H1 (cell line): ENCODE measurements around the gene ZNF681. TPM values are rescaled to one million over a fixed set of nuclear protein-coding genes. Genes with fewer than 3 reads are reported as not detected.

Experiments
- CTCF ChIA-PET: fragments of 300-600 bp; sonication (Branson Sonifier 250); formaldehyde crosslinking; loops from one replicate; lab custom pipeline; 2021; ENCODE audit not compliant: partially characterized antibody; lab: Charles Lee
- POLR2A ChIA-PET: fragments of 300-600 bp; sonication (Branson Sonifier 250); formaldehyde crosslinking; loops from one replicate; lab custom pipeline; 2021; ENCODE audit warnings: inconsistent platforms; ENCODE audit not compliant: partially characterized antibody; lab: Charles Lee
- DNase-seq, 2 experiments: peaks; one replicate each; pipeline versions ENCODE4 v3.0.0 to v3.0.0-alpha.2; 2010 to 2022; ENCODE audit warnings: low spot score in 2 of 2, low read depth in 1 of 2, mixed read lengths in 1 of 2
- FAIRE-seq: peaks from 2 replicates; lab custom pipeline; 2011; peaks lifted over from hg19 to GRCh38; lab: Jason Lieb, UNC
- H2AFZ ChIP-seq: 2 replicates; pipeline ENCODE4 v1.8.1; 2012; ENCODE audit warnings: low read length, inconsistent platforms
- H2AK5ac ChIP-seq: 2 replicates; pipeline ENCODE4 v1.6.1; 2013; ENCODE audit warnings: low read depth, low read length
- H2BK120ac ChIP-seq: replicated peaks from 2 replicates; pipeline ENCODE3; 2013; ENCODE audit warnings: low read depth, low read length, inconsistent platforms
- H2BK12ac ChIP-seq: 2 replicates; pipeline ENCODE4 v1.6.1; 2013; ENCODE audit warnings: low read depth, low read length
- H2BK15ac ChIP-seq: 2 replicates; pipeline ENCODE4 v1.6.1; 2013; ENCODE audit warnings: low read length
- H2BK20ac ChIP-seq: 2 replicates; pipeline ENCODE4 v1.6.1; 2013; ENCODE audit warnings: low read length
- H2BK5ac ChIP-seq: 2 replicates; pipeline ENCODE4 v1.6.1; 2013; ENCODE audit warnings: low read depth, low read length
- H3K14ac ChIP-seq: 2 replicates; pipeline ENCODE4 v1.6.1; 2013; ENCODE audit warnings: inconsistent platforms; ENCODE audit not compliant: insufficient read length
- H3K18ac ChIP-seq: 2 replicates; pipeline ENCODE4 v1.6.1; 2013; ENCODE audit warnings: low read length; ENCODE audit errors: extremely low read depth
- H3K23ac ChIP-seq: 2 replicates; pipeline ENCODE4 v1.6.1; 2013; ENCODE audit warnings: inconsistent platforms; ENCODE audit not compliant: insufficient read length
- H3K23me2 ChIP-seq: 2 replicates; pipeline ENCODE4 v1.6.1; 2013; ENCODE audit warnings: low read depth, low read length
- H3K27ac ChIP-seq: 2 replicates; pipeline ENCODE4 v1.6.1; 2011; ENCODE audit warnings: low read depth, low read length, inconsistent platforms
- H3K27me3 ChIP-seq, 4 experiments: replicated peaks in 1 of 4; 1 replicate in 1 of 4; 2 replicates in 3 of 4; pipeline versions ENCODE4 v1.6.1 to v1.8.1; 2011 to 2013; ENCODE audit warnings: low read length in 3 of 4, mild to moderate bottlenecking in 3 of 4, inconsistent platforms in 2 of 4, mixed read lengths in 2 of 4, moderate library complexity in 1 of 4; ENCODE audit not compliant: control insufficient read depth in 3 of 4, insufficient read depth in 3 of 4; ENCODE audit errors: extremely low read depth in 1 of 4
- H3K36me3 ChIP-seq, 4 experiments: 2 replicates each; pipeline versions ENCODE4 v1.6.1 to v1.8.1; 2011 to 2013; ENCODE audit warnings: mild to moderate bottlenecking in 4 of 4, low read length in 3 of 4, moderate library complexity in 2 of 4, control low read depth in 1 of 4, inconsistent platforms in 1 of 4; ENCODE audit not compliant: insufficient read depth in 4 of 4, control insufficient read depth in 2 of 4
- H3K4ac ChIP-seq: replicated peaks from 2 replicates; pipeline ENCODE3; 2013; ENCODE audit warnings: low read length, low read depth, mixed read lengths, inconsistent platforms; ENCODE audit not compliant: insufficient read length
- H3K4me1 ChIP-seq, 4 experiments: replicated peaks in 1 of 4; 1 replicate in 1 of 4; 2 replicates in 3 of 4; pipeline versions ENCODE4 v1.6.1 to v1.8.1; 2011 to 2013; ENCODE audit warnings: low read length in 3 of 4, inconsistent platforms in 2 of 4, mixed read lengths in 1 of 4; ENCODE audit not compliant: insufficient read depth in 4 of 4, control insufficient read depth in 3 of 4
- H3K4me2 ChIP-seq, 2 experiments: 2 replicates each; pipeline versions ENCODE4 v1.6.1 to v1.8.1; 2011 to 2013; ENCODE audit warnings: low read depth in 2 of 2, low read length in 2 of 2, control low read depth in 1 of 2, inconsistent platforms in 1 of 2, mild to moderate bottlenecking in 1 of 2; ENCODE audit not compliant: insufficient read depth in 1 of 2
- H3K4me3 ChIP-seq, 4 experiments: fragments of 200-600, 300-600 bp in 1 of 4; sonication (generic), shearing (Covaris generic), sonication (Bioruptor Twin) in 1 of 4; 2 replicates each; pipeline versions ENCODE4 v1.5.1 to v1.8.1; 2011 to 2016; ENCODE audit warnings: low read length in 4 of 4, low read depth in 3 of 4, control low read depth in 2 of 4, inconsistent platforms in 2 of 4, mild to moderate bottlenecking in 2 of 4, mixed read lengths in 1 of 4, moderate library complexity in 1 of 4; ENCODE audit not compliant: insufficient read depth in 2 of 4; ENCODE audit errors: extremely low read depth in 1 of 4
- H3K56ac ChIP-seq: replicated peaks from 2 replicates; pipeline ENCODE3; 2013; ENCODE audit warnings: low read depth, mild to moderate bottlenecking, mixed read lengths, low read length, inconsistent platforms; ENCODE audit not compliant: insufficient read length
- H3K79me1 ChIP-seq: 2 replicates; pipeline ENCODE4 v1.6.1; 2013; ENCODE audit warnings: low read depth, low read length, control low read depth
- H3K79me2 ChIP-seq, 2 experiments: 2 replicates each; pipeline versions ENCODE4 v1.6.1 to v1.8.1; 2012 to 2013; ENCODE audit warnings: low read length in 2 of 2, mild to moderate bottlenecking in 2 of 2, inconsistent platforms in 1 of 2; ENCODE audit not compliant: insufficient read depth in 2 of 2, control insufficient read depth in 1 of 2
- H3K9ac ChIP-seq, 4 experiments: replicated peaks in 1 of 4; 1 replicate in 1 of 4; 2 replicates in 3 of 4; pipeline versions ENCODE4 v1.6.1 to v1.8.1; 2011 to 2013; ENCODE audit warnings: low read depth in 3 of 4, low read length in 3 of 4, control low read depth in 2 of 4, mild to moderate bottlenecking in 2 of 4, moderate library complexity in 2 of 4, inconsistent platforms in 1 of 4; ENCODE audit errors: extremely low read depth in 1 of 4
- H3K9me3 ChIP-seq, 2 experiments: 2 replicates each; pipeline versions ENCODE4 v1.6.1 to v1.8.1; 2012 to 2013; ENCODE audit warnings: mild to moderate bottlenecking in 2 of 2, moderate library complexity in 2 of 2, control low read depth in 1 of 2, inconsistent platforms in 1 of 2, low read depth in 1 of 2, low read length in 1 of 2, mixed read lengths in 1 of 2; ENCODE audit not compliant: insufficient read depth in 2 of 2
- H4K20me1 ChIP-seq, 2 experiments: replicated peaks in 1 of 2; 2 replicates each; pipeline versions ENCODE3 to v1.8.1; 2011 to 2013; ENCODE audit warnings: inconsistent platforms in 2 of 2, low read length in 2 of 2, mild to moderate bottlenecking in 1 of 2; ENCODE audit not compliant: insufficient read depth in 2 of 2, control insufficient read depth in 1 of 2
- H4K5ac ChIP-seq: 2 replicates; pipeline ENCODE4 v1.6.1; 2013; ENCODE audit warnings: low read length, low read depth, mixed read lengths, inconsistent platforms; ENCODE audit not compliant: insufficient read length
- H4K8ac ChIP-seq: 2 replicates; pipeline ENCODE4 v1.8.0; 2013; ENCODE audit warnings: mild to moderate bottlenecking, moderate library complexity, low read length, inconsistent platforms; ENCODE audit not compliant: insufficient read depth; ENCODE audit errors: extremely low read depth
- H4K91ac ChIP-seq: replicated peaks from 2 replicates; pipeline ENCODE3; 2013; ENCODE audit warnings: low read length, mixed read lengths, inconsistent platforms; ENCODE audit not compliant: insufficient read length
- BRCA1 ChIP-seq: IDR thresholded peaks from 2 replicates; pipeline ENCODE4 v1.6.1; 2012; ENCODE audit warnings: low read depth, low read length, improper control_type of control experiment
- CBX5 ChIP-seq: fragments of 300-800, 300-1000 bp; sonication (generic); IDR thresholded peaks from 2 replicates; pipeline ENCODE4 v1.7.1; 2016; ENCODE audit warnings: antibody characterized with exemption, low read length, low read depth
- GABPA ChIP-seq: IDR thresholded peaks from 2 replicates; pipeline ENCODE4 v1.6.1; 2011; ENCODE audit warnings: mild to moderate bottlenecking, low read length, moderate library complexity, borderline replicate concordance; ENCODE audit not compliant: insufficient read depth
- KDM1A ChIP-seq: fragments of 200-600, 300-600 bp; sonication (generic); IDR thresholded peaks from 2 replicates; pipeline ENCODE4 v1.7.1; 2016; ENCODE audit warnings: mild to moderate bottlenecking, low read length, borderline replicate concordance
- RAD21 ChIP-seq, 2 experiments: IDR thresholded peaks in 1 of 2; conservative IDR thresholded peaks in 1 of 2; 2 replicates each; pipeline ENCODE4 v1.6.1; 2011; ENCODE audit warnings: low read depth in 2 of 2, low read length in 2 of 2, improper control_type of control experiment in 1 of 2, inconsistent platforms in 1 of 2, mild to moderate bottlenecking in 1 of 2, moderate library complexity in 1 of 2
- RBBP5 ChIP-seq: IDR thresholded peaks from 2 replicates; pipeline ENCODE4 v1.7.1; 2012; ENCODE audit warnings: low read depth, mild to moderate bottlenecking, inconsistent platforms, low read length, moderate library complexity, borderline replicate concordance
- RFX5 ChIP-seq: IDR thresholded peaks from 2 replicates; pipeline ENCODE4 v1.6.1; 2011; ENCODE audit warnings: low read depth, low read length, improper control_type of control experiment, borderline replicate concordance
- SIRT6 ChIP-seq: IDR thresholded peaks from one replicate; pipeline ENCODE4 v1.7.1; 2012; ENCODE audit warnings: low read length, inconsistent platforms
- SRF ChIP-seq: IDR thresholded peaks from 2 replicates; pipeline ENCODE4 v1.6.1; 2011; ENCODE audit warnings: mild to moderate bottlenecking, low read depth, low read length, moderate library complexity
- SUZ12 ChIP-seq: fragments of 200-600 bp; sonication (generic); IDR thresholded peaks from 2 replicates; pipeline ENCODE4 v1.6.1; 2012; ENCODE audit warnings: mild to moderate bottlenecking, inconsistent platforms, low read length, moderate library complexity, mixed read lengths
- TBP ChIP-seq: IDR thresholded peaks from 2 replicates; pipeline ENCODE4 v1.6.1; 2011; ENCODE audit warnings: low read depth, low read length, improper control_type of control experiment
- WGBS, 2 experiments: shearing (Covaris generic) in 1 of 2; methylation state at CpG; one replicate each; pipeline versions ENCODE4 v1.1.6 to v1.1.7; 2013 to 2015; ENCODE audit warnings: low lambda C conversion rate in 2 of 2, mixed read lengths in 2 of 2, inconsistent platforms in 1 of 2, low coverage in 1 of 2, missing lambda C conversion rate in 1 of 2; ENCODE audit not compliant: insufficient replicate concordance in 2 of 2, insufficient coverage in 1 of 2, insufficient read length in 1 of 2; ENCODE audit errors: extremely low coverage in 1 of 2, missing lambda C conversion rate in 1 of 2; 5-methylcytosine and 5-hydroxymethylcytosine counted together
- polyA plus RNA-seq, 7 experiments: library from polyadenylated mRNA; depleted of rRNA in 3 of 7; stranded (reverse) in 5 of 7; unstranded in 2 of 7; fragments of >200 nt in 5 of 7; fragments of 200-250 nt in 2 of 7; gene quantifications; 1 replicate in 5 of 7; 2 replicates in 1 of 7; 4 replicates in 1 of 7; pipeline versions ENCODE4 v1.2.1 to v1.2.3, GENCODE V29; 2011 to 2013; ENCODE audit warnings: missing spikeins in 2 of 7, mixed read lengths in 2 of 7
- total RNA-seq: library from RNA; stranded (reverse); fragmentation: NEBNext Ultra II Directional; extraction: Animal tissue kit (Norgen Biotek cat#: 25700); gene quantifications from 2 replicates; pipeline ENCODE4 v1.2.1, GENCODE V29; 2021

The ZNF681 gene
- total and polyA plus RNA-seq, 2 of the 8 experiments (the other 6 are each of a cell fraction or from before 2014, with no cell fraction given): 1.1 to 6.8 TPM

DNA sequence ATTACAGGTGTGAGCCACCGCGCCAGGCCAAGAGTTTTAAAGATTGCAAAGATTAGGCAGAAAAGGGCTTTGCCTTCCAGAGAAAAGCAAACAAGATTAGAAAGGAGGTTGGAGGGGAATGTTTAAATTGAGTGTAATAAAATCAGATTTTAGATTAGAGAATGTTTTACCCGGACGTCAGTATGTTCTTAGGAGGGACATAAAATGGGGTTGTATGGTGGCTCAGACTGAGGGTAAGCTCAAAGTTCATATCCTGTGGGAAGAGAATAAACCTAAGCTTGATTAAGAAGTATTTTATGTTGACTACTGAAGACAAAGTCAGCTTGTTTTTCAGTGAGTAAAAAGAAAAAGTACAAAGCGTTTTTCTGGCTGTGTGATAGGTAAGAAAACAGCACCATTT lies 34.1 kb upstream of the ZNF681 start:
- Histone ChIP-seq H3K9me3 (peaks cover 7 to 17% of the 10 kb centered on the region in 2 experiments), H3K23me2 (no peaks in the 10 kb centered on the region), H3K79me1 (peaks cover 6% of the 10 kb centered on the region; the same call in 1 of the 2 replicates), H3K4me2 (no peak overlapping the region), H2AFZ (no peak overlapping the region), H2BK12ac (no peak overlapping the region), H3K36me3 (peaks cover 0 to 5% (median 2%) of the 10 kb centered on the region in 4 experiments; a peak in 3 of 8 replicates), H4K91ac (no peak overlapping the region), H2AK5ac (no peak overlapping the region), H3K9ac (no peak overlapping the region), H3K56ac (no peak overlapping the region), H4K8ac (no peak overlapping the region), H2BK120ac (no peak overlapping the region), H3K4ac (no peak overlapping the region), H3K4me1 (no peaks in the 10 kb centered on the region), H3K23ac (no peak overlapping the region), H3K27ac (no peak overlapping the region), H4K20me1 (peaks cover 0 to 6% of the 10 kb centered on the region in 2 experiments), H3K79me2 (peaks cover 0 to 71% of the 10 kb centered on the region in 2 experiments; a peak in 3 of 4 replicates), H3K14ac (no peak overlapping the region), H3K27me3 (no peaks in the 10 kb centered on the region), H4K5ac (no peak overlapping the region), H2BK20ac (no peak overlapping the region), H2BK5ac (no peak overlapping the region), H3K4me3 (no peak overlapping the region), H3K18ac (no peak overlapping the region), H2BK15ac (no peak overlapping the region)
- DNase-seq (no peak), FAIRE-seq (no peak)
- TF ChIP-seq SUZ12 (no peak), CBX5 (no peak), RBBP5 (no peak), RAD21 (IDR thresholded peaks at IDR 0.05 in 1 of 2, conservative IDR thresholded peaks at IDR 0.05 in 1 of 2; ENCODE audit: low read depth in 2 of 2, low read length in 2 of 2) (no peak), SRF (no peak), BRCA1 (no peak), RFX5 (no peak), TBP (no peak), SIRT6 (no peak), KDM1A (no peak), GABPA (no peak)
- 88% methylated on average over 5 of the region's 5 CpGs; no CpG with 5 or more reads in 1 of the 2 experiments for WGBS, 2 experiments
- ChIA-PET CTCF (interaction anchor here (0.6 kb wide), 1 partner anchor 594 kb away, joined by 5 read pairs; no protein-coding TSS in a partner anchor), POLR2A (interaction anchor here (1.0 kb wide), 1 partner anchor 30 kb away, joined by 4 read pairs; no protein-coding TSS in a partner anchor)
